Endothelial cell of umbilical vein (primary cell): ENCODE results near the gene JARID2. TPM values are rescaled to one million over a fixed set of nuclear protein-coding genes. Genes with fewer than 3 reads are reported as not detected.

Experiments
- BruUV-seq: library from RNA; stranded (reverse); fragments of 400-500 nt; replicated peaks from 2 replicates; lab custom pipeline; 2021; lab: Mats Ljungman, UMichigan
- CTCF ChIA-PET: fragments of 300-600, 350-600 bp; sonication (Branson Sonifier 250); formaldehyde crosslinking; loops from one replicate; lab custom pipeline; 2021; ENCODE audit warnings: antibody characterized with exemption, inconsistent platforms; lab: Charles Lee
- POLR2A ChIA-PET: fragments of 300-600, 350-600 bp; sonication (Branson Sonifier 250); formaldehyde crosslinking; loops from one replicate; lab custom pipeline; 2021; ENCODE audit warnings: antibody characterized with exemption, inconsistent platforms; lab: Charles Lee
- DNase-seq: peaks from one replicate; pipeline ENCODE4 v3.0.0-alpha.2; 2011; ENCODE audit warnings: low read depth, low spot score
- FAIRE-seq: peaks from 2 replicates; lab custom pipeline; 2011; peaks lifted over from hg19 to GRCh38; lab: Jason Lieb, UNC
- H2AFZ ChIP-seq: 2 replicates; pipeline ENCODE4 v1.6.0; 2012; ENCODE audit warnings: low read depth, low read length, control low read depth, inconsistent platforms
- H3K27ac ChIP-seq: 2 replicates; pipeline ENCODE4 v1.5.1; 2011; ENCODE audit warnings: low read depth, mild to moderate bottlenecking, control low read depth, low read length, moderate library complexity; ENCODE audit not compliant: insufficient read depth
- H3K27me3 ChIP-seq, 2 experiments: 2 replicates each; pipeline versions ENCODE4 v1.6.0 to v1.6.1; 2011; ENCODE audit warnings: low read length in 2 of 2, mixed read lengths in 1 of 2; ENCODE audit not compliant: control insufficient read depth in 2 of 2, insufficient read depth in 2 of 2
- H3K36me3 ChIP-seq, 2 experiments: 2 replicates in 1 of 2; 3 replicates in 1 of 2; pipeline ENCODE4 v1.5.1; 2011; ENCODE audit warnings: low read length in 2 of 2, mild to moderate bottlenecking in 1 of 2, moderate library complexity in 1 of 2; ENCODE audit not compliant: control insufficient read depth in 2 of 2, insufficient read depth in 2 of 2; ENCODE audit errors: extremely low read depth in 1 of 2
- H3K4me1 ChIP-seq: 3 replicates; pipeline ENCODE4 v1.5.1; 2011; ENCODE audit warnings: mild to moderate bottlenecking, low read length; ENCODE audit not compliant: control insufficient read depth, insufficient read depth; ENCODE audit errors: extremely low read depth
- H3K4me2 ChIP-seq: 2 replicates; pipeline ENCODE4 v1.6.1; 2011; ENCODE audit warnings: low read length, control low read depth, mixed read lengths; ENCODE audit not compliant: insufficient read depth
- H3K4me3 ChIP-seq, 3 experiments: fragments of 200-600 bp in 1 of 3; sonication (generic), shearing (Covaris generic) in 1 of 3; replicated peaks in 1 of 3; 2 replicates each; pipeline ENCODE4 v1.5.1; 2011 to 2016; ENCODE audit warnings: control low read depth in 3 of 3, low read length in 3 of 3, mild to moderate bottlenecking in 2 of 3, inconsistent platforms in 1 of 3, low read depth in 1 of 3, moderate library complexity in 1 of 3; ENCODE audit not compliant: insufficient read depth in 1 of 3
- H3K79me2 ChIP-seq: 2 replicates; pipeline ENCODE4 v1.6.0; 2012; ENCODE audit warnings: low read length, inconsistent platforms; ENCODE audit not compliant: control insufficient read depth, insufficient read depth
- H3K9ac ChIP-seq: replicated peaks from 2 replicates; pipeline ENCODE3; 2011; ENCODE audit warnings: low read length, control low read depth; ENCODE audit not compliant: insufficient read depth; ENCODE audit errors: extremely low read depth
- H3K9me1 ChIP-seq: replicated peaks from 3 replicates; pipeline ENCODE4 v1.6.0; 2011; ENCODE audit warnings: mild to moderate bottlenecking, low read length; ENCODE audit not compliant: control insufficient read depth, insufficient read depth; ENCODE audit errors: extremely low read depth
- H3K9me3 ChIP-seq: replicated peaks from 2 replicates; pipeline ENCODE4 v1.5.1; 2012; ENCODE audit warnings: low read length, inconsistent platforms; ENCODE audit not compliant: control insufficient read depth, insufficient read depth
- H4K20me1 ChIP-seq: replicated peaks from 2 replicates; pipeline ENCODE3; 2011; ENCODE audit warnings: mild to moderate bottlenecking, low read length; ENCODE audit not compliant: control insufficient read depth, insufficient read depth; ENCODE audit errors: extremely low read depth
- EZH2 ChIP-seq: IDR thresholded peaks from 2 replicates; pipeline ENCODE4 v1.6.1; 2012; ENCODE audit warnings: borderline replicate concordance, low read depth, mild to moderate bottlenecking, moderate library complexity, low read length, inconsistent platforms; ENCODE audit not compliant: severe bottlenecking
- FOS ChIP-seq: IDR thresholded peaks from 2 replicates; pipeline ENCODE4 v1.6.1; 2011; ENCODE audit warnings: mild to moderate bottlenecking, low read length, moderate library complexity, borderline replicate concordance; ENCODE audit not compliant: insufficient read depth
- GATA2 ChIP-seq: IDR thresholded peaks from 2 replicates; pipeline ENCODE4 v1.7.0; 2011; ENCODE audit warnings: low read depth, mild to moderate bottlenecking, moderate library complexity, mixed read lengths, low read length; ENCODE audit not compliant: insufficient read length, insufficient read depth
- JUN ChIP-seq: IDR thresholded peaks from 2 replicates; pipeline ENCODE4 v1.6.1; 2011; ENCODE audit warnings: borderline replicate concordance, low read depth; ENCODE audit not compliant: insufficient read length, insufficient read depth
- MYC ChIP-seq: IDR thresholded peaks from one replicate; pipeline ENCODE4 v1.6.1; 2011; ENCODE audit warnings: mild to moderate bottlenecking, low read depth, low read length
- POLR2A ChIP-seq: IDR thresholded peaks from 2 replicates; pipeline ENCODE4 v1.6.1; 2012; ENCODE audit warnings: low read depth, mild to moderate bottlenecking, control low read depth, low read length
- POLR2AphosphoS5 ChIP-seq: IDR thresholded peaks from 2 replicates; pipeline ENCODE4 v1.6.1; 2012; ENCODE audit warnings: low read depth, mild to moderate bottlenecking, control low read depth, low read length, moderate library complexity; ENCODE audit not compliant: insufficient read depth
- dilution Hi-C: fragments of 300-500 bp; cut with MboI; formaldehyde crosslinking; loops from one replicate; pipeline ENCODE4 v1.15.0; 2019; ENCODE audit warnings: low sequenced_read_pairs; ENCODE audit not compliant: extremely low pct_ligation_motif_present
- intact Hi-C: fragments of 100-400 bp; cut with micrococcal nuclease; formaldehyde crosslinking; loops from one replicate; pipeline ENCODE4 v1.10.0; 2022
- polyA plus RNA-seq, 4 experiments: library from polyadenylated mRNA; depleted of rRNA in 3 of 4; stranded (reverse) in 3 of 4; unstranded in 1 of 4; fragments of >200 nt; gene quantifications; 2 replicates each; pipeline versions ENCODE4 v1.2.1 to v1.2.3, GENCODE V29; 2011 to 2012; ENCODE audit warnings: missing spikeins in 1 of 4
- total RNA-seq: library from RNA; stranded (reverse); gene quantifications from 2 replicates; pipeline ENCODE4 v1.2.3, GENCODE V29; 2021
- TF ChIP-seq, protein P1 (sequence below): IDR thresholded peaks from 2 replicates; pipeline ENCODE4 v1.6.1; 2011; ENCODE audit not compliant: insufficient read depth, insufficient read length
- TF ChIP-seq, protein P2 (sequence below), 2 donors: IDR thresholded peaks; 1 replicate in 1 of 2; 2 replicates in 1 of 2; pipeline ENCODE4 v1.5.1; 2011; ENCODE audit warnings: low read length in 2 of 2, mild to moderate bottlenecking in 2 of 2, moderate library complexity in 2 of 2, control low read depth in 1 of 2, inconsistent platforms in 1 of 2, low read depth in 1 of 2; ENCODE audit not compliant: insufficient read depth in 1 of 2; ENCODE audit errors: extremely low read depth in 1 of 2

The JARID2 gene
- total and polyA plus RNA-seq, 2 donors (not counting 3 experiments of a cell fraction or from before 2014, with no cell fraction given), result 2.9 to 10.6 TPM

GRCh38 chr6:15508931-15509330 is 263.1 kb downstream of the JARID2 start:
- Histone ChIP-seq H3K4me3 (no peak overlapping the region), H3K9me3 (no peaks in the 10 kb centered on the region), H3K36me3 (peaks cover 0 to 3% of the 10 kb centered on the region in 2 experiments), H3K4me1 (peaks cover 11% of the 10 kb centered on the region), H3K9me1 (no peaks in the 10 kb centered on the region), H4K20me1 (no peaks in the 10 kb centered on the region), H3K4me2 (no peak overlapping the region), H2AFZ (no peak overlapping the region), H3K9ac (no peak overlapping the region), H3K79me2 (no peaks in the 10 kb centered on the region), H3K27me3 (no peaks in the 10 kb centered on the region), H3K27ac (no peak overlapping the region)
- no TSS peak for BruUV-seq
- TF ChIP-seq POLR2A (no peak), JUN (no peak), POLR2AphosphoS5 (no peak), GATA2 (no peak), MYC (no peak), FOS (no peak), EZH2 (no peak)
- TF ChIP-seq, protein P1, sequence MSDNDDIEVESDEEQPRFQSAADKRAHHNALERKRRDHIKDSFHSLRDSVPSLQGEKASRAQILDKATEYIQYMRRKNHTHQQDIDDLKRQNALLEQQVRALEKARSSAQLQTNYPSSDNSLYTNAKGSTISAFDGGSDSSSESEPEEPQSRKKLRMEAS, result no peak
- TF ChIP-seq, protein P2, sequence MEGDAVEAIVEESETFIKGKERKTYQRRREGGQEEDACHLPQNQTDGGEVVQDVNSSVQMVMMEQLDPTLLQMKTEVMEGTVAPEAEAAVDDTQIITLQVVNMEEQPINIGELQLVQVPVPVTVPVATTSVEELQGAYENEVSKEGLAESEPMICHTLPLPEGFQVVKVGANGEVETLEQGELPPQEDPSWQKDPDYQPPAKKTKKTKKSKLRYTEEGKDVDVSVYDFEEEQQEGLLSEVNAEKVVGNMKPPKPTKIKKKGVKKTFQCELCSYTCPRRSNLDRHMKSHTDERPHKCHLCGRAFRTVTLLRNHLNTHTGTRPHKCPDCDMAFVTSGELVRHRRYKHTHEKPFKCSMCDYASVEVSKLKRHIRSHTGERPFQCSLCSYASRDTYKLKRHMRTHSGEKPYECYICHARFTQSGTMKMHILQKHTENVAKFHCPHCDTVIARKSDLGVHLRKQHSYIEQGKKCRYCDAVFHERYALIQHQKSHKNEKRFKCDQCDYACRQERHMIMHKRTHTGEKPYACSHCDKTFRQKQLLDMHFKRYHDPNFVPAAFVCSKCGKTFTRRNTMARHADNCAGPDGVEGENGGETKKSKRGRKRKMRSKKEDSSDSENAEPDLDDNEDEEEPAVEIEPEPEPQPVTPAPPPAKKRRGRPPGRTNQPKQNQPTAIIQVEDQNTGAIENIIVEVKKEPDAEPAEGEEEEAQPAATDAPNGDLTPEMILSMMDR (IDR thresholded peaks at IDR 0.05; ENCODE audit: extremely low read depth in 1 of 2, insufficient read depth in 1 of 2, low read depth in 1 of 2, low read length in 2 of 2), result no peak
- dilution Hi-C loops (no loop called here), intact Hi-C loops (no loop called here)
- POLR2A ChIA-PET, result no interaction called here
- no peak for DNase-seq
- no peak for FAIRE-seq
- CTCF ChIA-PET, result no interaction called here
